SK-N-MC (cell line): ENCODE measurements around the gene MAST2.

Experiments
- DNase-seq: peaks from one replicate; pipeline ENCODE4 v3.0.0-alpha.2; 2011; ENCODE audit warnings: low read depth, low spot score
- H3K27ac ChIP-seq: fragments of 200-600 bp; sonication (generic); 2 replicates; pipeline ENCODE4 v1.5.1; 2016; ENCODE audit warnings: mixed run types
- H3K36me3 ChIP-seq: fragments of 200-600 bp; sonication (generic); 2 replicates; pipeline ENCODE4 v1.6.1; 2017; ENCODE audit warnings: antibody characterized with exemption, low read length, mixed read lengths; ENCODE audit not compliant: insufficient read depth
- H3K4me3 ChIP-seq: fragments of 200-600 bp; sonication (generic); 2 replicates; pipeline ENCODE4 v1.5.1; 2016
- H3K9ac ChIP-seq: fragments of 200-600 bp; sonication (generic); 2 replicates; pipeline ENCODE4 v1.8.0; 2017; ENCODE audit warnings: mixed run types, mixed read lengths; ENCODE audit not compliant: insufficient read length
- H3K9me3 ChIP-seq: fragments of 200-600 bp; sonication (generic); 2 replicates; pipeline ENCODE4 v1.6.1; 2017; ENCODE audit warnings: low read depth, mild to moderate bottlenecking, antibody characterized with exemption, low read length, moderate library complexity, mixed read lengths
- EZH2 ChIP-seq: fragments of 200-600 bp; sonication (generic); IDR thresholded peaks from one replicate; pipeline ENCODE4 v1.6.1; 2017; ENCODE audit warnings: antibody characterized with exemption
- FOXP2 ChIP-seq: optimal IDR thresholded peaks from 2 replicates; pipeline ENCODE3; 2011; ENCODE audit warnings: mild to moderate bottlenecking, moderate library complexity; ENCODE audit not compliant: insufficient read depth; ENCODE audit errors: extremely low read length, control extremely low read depth
- POLR2AphosphoS5 ChIP-seq: IDR thresholded peaks from 2 replicates; pipeline ENCODE4 v1.6.1; 2012; ENCODE audit warnings: mild to moderate bottlenecking, low read depth, low read length, borderline replicate concordance

The MAST2 gene

DNA sequence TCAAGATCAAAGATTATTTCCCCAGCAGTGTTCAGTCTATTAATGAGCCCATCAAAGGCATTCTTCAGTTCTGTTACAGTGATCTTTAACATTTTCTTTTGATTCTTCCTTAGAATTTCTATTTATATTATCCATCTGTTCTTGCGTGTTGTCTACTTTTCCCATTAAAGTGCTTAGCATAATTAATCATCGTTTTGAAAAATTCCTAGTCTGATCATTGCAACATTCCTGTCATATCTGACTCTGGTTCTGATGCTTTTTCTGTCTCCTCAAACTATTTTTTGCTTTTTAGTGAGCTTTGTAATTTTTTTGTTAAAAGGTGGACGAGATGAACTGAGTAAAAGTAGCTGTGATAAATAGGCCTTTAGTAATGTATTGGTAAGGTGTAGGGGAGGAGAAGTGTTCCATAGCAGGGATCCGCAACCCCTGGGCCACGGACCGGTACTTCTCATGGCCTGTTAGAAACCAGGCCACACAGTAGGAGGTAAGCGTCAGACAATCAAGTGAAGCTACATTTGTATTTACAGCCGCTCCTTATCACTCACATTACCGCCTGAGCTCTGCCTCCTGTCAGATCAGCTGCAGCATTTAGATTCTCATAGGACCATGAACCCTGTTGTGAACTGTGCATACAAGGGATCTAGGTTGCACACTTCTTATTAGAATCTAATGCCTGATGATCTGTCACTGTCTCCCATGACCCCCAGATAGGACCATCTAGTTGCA is 165.7 kb downstream of the MAST2 start:
- H3K9ac ChIP-seq = no peak overlapping the region
- H3K9me3 ChIP-seq = no peaks in the 10 kb centered on the region
- H3K27ac ChIP-seq = no peak overlapping the region
- TF ChIP-seq EZH2 (no peak), POLR2AphosphoS5 (no peak), FOXP2 (no peak)
- 0 out of 2 replicates have a peak, but pooled peaks cover 5% of the 10 kb centered on the region for H3K36me3 ChIP-seq
- H3K4me3 ChIP-seq = no peak overlapping the region
- no peak for DNase-seq

DNA sequence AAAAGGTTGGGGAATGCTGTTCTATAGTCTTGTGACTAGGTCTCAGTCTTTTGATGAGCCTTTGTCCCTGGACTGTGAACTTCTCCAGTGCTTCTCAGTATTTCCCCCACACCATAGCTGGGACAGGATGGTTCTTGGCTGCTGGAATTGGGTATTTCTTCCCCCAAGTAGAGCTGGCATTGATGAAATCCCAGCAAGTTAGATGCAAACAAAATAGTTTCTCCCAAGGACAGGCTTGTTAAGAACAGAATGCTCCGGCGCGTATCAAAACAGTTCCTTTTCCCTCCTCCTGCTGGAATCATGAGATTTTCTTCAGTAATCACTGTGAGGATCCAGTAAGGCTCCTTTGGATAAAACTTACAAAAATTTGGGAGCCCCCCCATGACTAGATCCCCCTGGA is 166.5 kb downstream of the MAST2 start:
- Histone ChIP-seq H3K9me3 (no peaks in the 10 kb centered on the region), H3K36me3 (0 out of 2 replicates have a peak, but pooled peaks cover 5% of the 10 kb centered on the region), H3K4me3 (no peak overlapping the region), H3K9ac (no peak overlapping the region), H3K27ac (no peak overlapping the region)
- DNase-seq = no peak
- TF ChIP-seq POLR2AphosphoS5 (no peak), FOXP2 (no peak), EZH2 (no peak)

DNA sequence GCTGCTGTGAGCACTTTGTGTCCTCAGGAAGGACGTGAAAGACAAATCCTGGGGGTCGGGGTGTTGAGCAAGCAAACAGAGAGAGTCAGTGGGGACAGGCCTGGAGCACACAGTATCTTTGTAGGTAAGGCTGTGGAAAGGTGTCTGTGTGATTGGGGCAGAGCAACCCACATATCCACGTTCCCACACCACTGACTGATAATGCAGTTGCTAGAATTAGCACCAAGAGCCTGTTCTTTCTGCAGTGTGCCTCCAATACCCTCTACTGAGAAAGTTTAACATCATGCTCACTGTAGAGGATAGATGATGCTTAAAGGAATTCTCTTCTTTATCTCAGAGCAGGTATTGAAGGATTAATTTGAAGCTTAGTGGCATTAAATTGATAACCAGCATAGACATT is 167.9 kb downstream of the MAST2 start:
- TF ChIP-seq EZH2 (no peak), FOXP2 (no peak), POLR2AphosphoS5 (no peak)
- Histone ChIP-seq H3K36me3 (0 out of 2 replicates have a peak, but pooled peaks cover 5% of the 10 kb centered on the region), H3K27ac (no peak overlapping the region), H3K4me3 (no peak overlapping the region), H3K9me3 (no peaks in the 10 kb centered on the region), H3K9ac (no peak overlapping the region)
- no peak for DNase-seq

DNA sequence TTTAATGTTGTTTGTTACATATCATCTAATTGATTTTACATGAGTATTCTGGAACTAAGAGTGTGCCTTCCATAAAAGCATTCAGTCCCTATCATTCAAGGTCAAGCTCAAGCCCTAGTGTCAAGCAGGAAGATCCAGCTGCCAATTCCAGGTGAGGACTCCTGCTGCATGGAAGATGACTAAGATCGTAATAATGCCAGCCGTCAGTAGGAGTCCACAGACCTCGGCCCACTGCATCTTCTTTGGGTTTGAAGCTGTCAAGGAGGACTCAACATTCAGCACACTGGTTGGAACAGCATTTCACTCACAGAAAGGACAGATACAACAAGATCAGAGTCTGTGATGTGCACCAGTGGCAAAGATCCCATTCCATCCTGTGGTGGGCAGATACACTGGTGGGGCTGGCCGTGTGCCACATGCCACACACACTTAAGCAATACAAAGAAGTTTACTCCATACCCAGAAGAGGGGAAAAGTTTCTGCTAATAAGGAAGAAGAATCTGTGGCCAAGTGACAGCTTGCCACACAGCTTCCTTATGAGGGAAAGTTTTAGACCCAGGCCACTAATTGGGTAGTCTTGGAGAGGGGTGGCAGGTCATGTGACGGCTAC is 168.6 kb downstream of the MAST2 start:
- no peaks in the 10 kb centered on the region for H3K9me3 ChIP-seq
- DNase-seq = no peak
- H3K36me3 ChIP-seq = 0 out of 2 replicates have a peak, but pooled peaks cover 5% of the 10 kb centered on the region
- H3K4me3 ChIP-seq = no peak overlapping the region
- no peak overlapping the region for H3K9ac ChIP-seq
- TF ChIP-seq EZH2 = no peak
- no peak for TF ChIP-seq FOXP2
- no peak overlapping the region for H3K27ac ChIP-seq

DNA sequence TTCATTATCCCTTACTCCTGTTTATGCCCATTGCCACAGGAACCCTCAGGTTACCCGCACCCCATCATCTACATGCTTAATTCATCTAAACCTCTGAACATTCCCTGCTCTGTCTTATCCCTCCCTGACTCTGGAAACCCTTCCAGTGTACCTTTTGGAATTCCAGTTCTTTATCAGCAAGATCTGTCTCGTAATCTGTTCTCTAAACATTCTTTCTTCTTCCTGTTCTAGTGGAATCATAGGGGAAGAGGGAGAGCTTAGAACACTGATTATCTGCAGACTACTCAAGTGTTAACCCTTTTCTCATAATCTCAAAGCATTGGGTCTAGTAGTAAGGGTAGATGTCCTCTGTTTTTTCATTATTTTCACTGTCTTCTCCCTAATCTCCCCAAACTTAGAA is 169.2 kb downstream of the MAST2 start:
- H3K9ac ChIP-seq = no peak overlapping the region
- no peak for DNase-seq
- no peak overlapping the region for H3K27ac ChIP-seq
- H3K36me3 ChIP-seq = 0 out of 2 replicates have a peak, but pooled peaks cover 5% of the 10 kb centered on the region
- no peaks in the 10 kb centered on the region for H3K9me3 ChIP-seq
- TF ChIP-seq FOXP2 = no peak
- no peak for TF ChIP-seq EZH2
- TF ChIP-seq POLR2AphosphoS5 = no peak
- no peak overlapping the region for H3K4me3 ChIP-seq

DNA sequence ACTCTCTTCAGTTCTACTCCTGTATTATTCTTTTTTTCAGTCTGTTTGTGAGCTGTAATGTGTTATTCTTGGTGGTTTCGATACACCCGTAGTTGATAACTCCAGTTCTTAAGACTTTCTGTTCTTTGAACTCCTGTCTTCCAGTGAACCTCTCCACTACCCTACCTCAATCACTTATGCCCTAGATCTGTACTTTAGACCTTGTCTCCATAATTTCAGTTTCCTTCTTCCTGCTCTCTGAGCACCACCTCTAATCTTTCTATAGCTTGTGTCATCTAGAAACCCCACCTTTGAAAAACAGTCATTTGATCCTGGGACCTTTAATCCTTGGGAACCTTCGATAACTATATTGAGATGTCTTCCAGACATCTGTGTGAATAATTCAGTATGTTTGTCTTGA is 169.7 kb downstream of the MAST2 start:
- Histone ChIP-seq H3K9me3 (no peaks in the 10 kb centered on the region), H3K4me3 (no peak overlapping the region), H3K9ac (no peak overlapping the region), H3K36me3 (0 out of 2 replicates have a peak, but pooled peaks cover 5% of the 10 kb centered on the region), H3K27ac (no peak overlapping the region)
- no peak for DNase-seq
- TF ChIP-seq POLR2AphosphoS5 (no peak), FOXP2 (no peak), EZH2 (no peak)

DNA sequence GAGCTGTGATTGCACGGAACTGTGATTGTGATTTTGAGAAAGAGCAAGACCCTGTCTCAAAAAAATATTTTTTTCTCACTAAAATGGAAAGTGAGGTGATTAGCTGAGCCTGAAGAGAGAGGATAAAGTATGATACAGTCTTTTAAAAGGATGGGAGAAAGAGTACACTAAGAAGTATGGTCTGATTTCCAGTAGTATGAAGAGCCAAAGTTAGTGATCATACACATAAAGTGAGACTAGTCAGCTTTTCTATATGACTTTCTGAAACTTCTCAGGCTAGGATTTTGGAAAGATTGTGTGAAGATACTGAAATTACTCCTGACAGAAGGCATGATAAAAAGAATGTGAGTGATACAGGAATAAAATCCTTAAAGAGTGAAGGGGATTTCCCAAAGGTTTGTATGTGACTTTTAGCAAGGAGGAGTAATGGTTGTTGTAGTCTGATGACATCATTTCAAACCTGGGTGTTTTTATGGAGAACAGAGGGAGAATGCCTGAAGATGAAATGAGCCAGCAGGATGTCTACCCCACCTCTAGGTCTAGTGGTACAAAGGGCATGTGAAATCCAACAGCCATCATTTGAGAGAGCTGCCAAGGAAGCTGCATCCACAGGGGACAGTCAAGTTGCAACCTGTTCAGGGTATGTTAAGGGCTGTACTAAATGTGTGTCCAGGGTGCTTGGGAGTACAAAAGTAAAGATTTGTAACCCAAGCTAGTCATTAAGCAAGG is 171.3 kb downstream of the MAST2 start:
- H3K9ac ChIP-seq = no peak overlapping the region
- H3K27ac ChIP-seq = no peak overlapping the region
- TF ChIP-seq FOXP2 (no peak), POLR2AphosphoS5 (no peak), EZH2 (no peak)
- 0 out of 2 replicates have a peak, but pooled peaks cover 5% of the 10 kb centered on the region for H3K36me3 ChIP-seq
- H3K4me3 ChIP-seq = no peak overlapping the region
- H3K9me3 ChIP-seq = no peaks in the 10 kb centered on the region
- DNase-seq = no peak

DNA sequence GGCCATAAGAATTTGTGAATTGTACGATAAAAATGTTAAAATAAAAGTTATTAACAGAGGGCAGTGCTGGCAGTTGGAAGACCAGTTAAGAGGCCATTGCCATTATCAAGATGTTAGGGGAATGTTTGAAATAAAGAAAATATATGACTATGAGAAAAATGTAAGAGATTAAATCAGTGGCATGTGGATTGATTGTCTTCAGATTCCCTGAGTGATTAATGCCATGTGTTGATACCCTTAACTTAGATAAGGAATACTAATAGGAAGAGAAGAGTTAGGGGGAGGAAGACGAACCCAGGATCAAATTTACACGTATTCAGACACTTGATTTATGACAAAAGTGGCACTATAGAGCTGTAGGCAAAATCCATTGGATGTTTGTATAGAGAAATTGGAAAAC is 173.2 kb downstream of the MAST2 start:
- H3K4me3 ChIP-seq = no peak overlapping the region
- DNase-seq = no peak
- TF ChIP-seq EZH2 (no peak), FOXP2 (no peak), POLR2AphosphoS5 (no peak)
- H3K9me3 ChIP-seq = no peaks in the 10 kb centered on the region
- no peak overlapping the region for H3K27ac ChIP-seq
- 0 out of 2 replicates have a peak, but pooled peaks cover 5% of the 10 kb centered on the region for H3K36me3 ChIP-seq
- no peak overlapping the region for H3K9ac ChIP-seq
